ENCODE results near the gene COMMD3. TPM values are rescaled to one million over a fixed set of nuclear protein-coding genes. Genes with fewer than 3 reads are reported as not detected.

Gene COMMD3
- 62.7 TPM for total RNA-seq

DNA sequence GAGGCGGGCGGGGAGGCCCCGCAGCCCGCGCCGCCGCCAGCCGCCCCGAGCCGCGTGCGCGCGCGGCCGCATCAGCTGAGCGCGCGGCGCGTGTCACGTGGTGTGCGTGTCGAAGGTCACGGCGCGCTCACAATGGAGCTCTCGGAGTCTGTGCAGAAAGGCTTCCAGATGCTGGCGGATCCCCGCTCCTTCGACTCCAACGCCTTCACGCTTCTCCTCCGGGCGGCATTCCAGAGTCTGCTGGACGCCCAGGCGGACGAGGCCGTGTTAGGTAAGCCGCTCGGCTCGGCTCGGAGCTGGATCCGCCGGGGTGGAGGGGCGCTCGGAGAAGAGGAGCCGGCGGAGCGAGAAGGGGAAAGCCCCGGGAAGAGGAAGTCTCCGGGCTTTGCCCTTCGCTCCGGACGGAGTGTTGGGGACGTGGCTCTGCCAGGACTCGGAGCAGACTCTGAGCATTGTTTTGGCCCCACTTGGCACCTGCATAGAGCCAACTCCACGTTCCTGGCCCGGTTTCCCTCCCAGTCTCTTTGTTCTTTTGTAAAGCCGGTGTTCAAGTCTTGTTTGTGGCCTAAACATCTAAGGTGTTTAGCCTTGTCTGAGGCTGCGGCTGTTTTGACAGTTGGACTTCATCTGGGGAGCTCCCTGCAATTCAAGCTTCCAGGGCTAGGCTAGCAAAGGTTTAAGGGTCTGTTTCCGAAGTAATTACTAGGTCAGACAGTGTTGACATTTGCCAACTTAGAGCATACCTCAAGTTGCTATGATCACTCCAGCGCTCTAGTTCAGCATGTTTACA is at the start of gene COMMD3:
COMMD3 (plus strand) TSS at position 103 of the 790 bp plus-strand sequence; CDS start at position 133, 30 bp downstream.

DNA sequence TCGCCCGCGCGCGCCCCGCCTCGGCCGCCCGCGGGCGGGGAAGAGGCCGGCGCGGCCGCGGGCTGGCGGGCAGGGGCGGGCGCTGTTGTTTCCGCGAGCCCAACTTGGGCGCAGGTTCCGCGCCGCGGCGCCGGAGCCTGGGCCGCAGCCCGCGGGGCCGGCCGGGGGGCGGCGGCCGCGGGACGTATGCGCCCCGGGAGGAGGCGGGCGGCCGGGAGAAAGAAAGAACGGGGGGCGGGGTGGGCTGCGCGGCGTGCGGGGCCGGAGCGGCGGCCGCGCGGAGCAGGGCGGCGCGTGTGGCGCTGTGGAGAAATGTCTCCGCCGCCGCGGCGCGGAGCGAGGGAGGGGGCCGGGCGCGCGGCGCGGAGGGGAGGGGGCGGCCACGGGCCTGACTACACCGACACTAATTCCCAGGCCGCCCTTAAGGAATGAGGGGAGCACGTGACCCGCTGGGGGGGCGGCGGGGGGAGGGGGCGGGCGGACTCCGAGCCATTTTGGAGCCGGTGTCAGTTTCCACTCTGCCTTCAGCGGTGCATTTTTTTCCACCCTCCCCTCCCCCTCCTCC is 4.5 kb downstream of the COMMD3 start, which contains the start of gene BMI1:
BMI1 (plus strand) TSS at position 509 of the 565 bp plus-strand sequence. CDS start 5,351 bp downstream, outside the sequence.

GRCh38 chr10:22345301-22346095 is 29.3 kb downstream of the COMMD3 start, which contains the start of gene SPAG6:
SPAG6 (plus strand) TSS chr10:22345496; CDS start chr10:22345612, 116 bp downstream.

Other genes with a start within 250 kb of the COMMD3 start
- gene EBLN1, start 98.4 kb upstream of the COMMD3 start, total RNA-seq: not detected
- gene BMI1, start 4.7 kb downstream of the COMMD3 start, total RNA-seq: 114 TPM
- gene SPAG6, start 29.1 kb downstream of the COMMD3 start, total RNA-seq: 0.77 TPM